ENCODE measurements around the gene KRT28.

- TF ChIP-seq CTCF (IDR thresholded peaks at IDR 0.05; ENCODE audit: poor library complexity) (no peak), EZH2phosphoT487 (IDR thresholded peaks at IDR 0.05; ENCODE audit: low read depth, severe bottlenecking, unreplicated experiment) (no peak)
Observed at GRCh38 chr17:40824015-40824832, 24.5 kb upstream of the KRT28 start.

Data from hepatocyte (in vitro differentiated cells).